Parathyroid adenoma (tissue), 2 donors: Measurements from ENCODE around the gene DCHS1.

ENCODE experiments used
- H2AFZ ChIP-seq: fragments of 300-600 bp; sonication (generic); one replicate; pipeline ENCODE4 v1.7.0; 2017; ENCODE audit warnings: antibody characterized with exemption, mild to moderate bottlenecking
- H3K27ac ChIP-seq: fragments of 300-600 bp; sonication (generic); one replicate; pipeline ENCODE4 v1.7.0; 2017
- H3K27me3 ChIP-seq: fragments of 300-600 bp; sonication (generic); one replicate; pipeline ENCODE4 v1.7.0; 2017; ENCODE audit warnings: low read length; ENCODE audit not compliant: control insufficient read depth, insufficient read depth
- H3K36me3 ChIP-seq: fragments of 300-600 bp; sonication (generic); one replicate; pipeline ENCODE4 v1.7.0; 2017; ENCODE audit warnings: low read length; ENCODE audit not compliant: control insufficient read depth, insufficient read depth
- H3K4me1 ChIP-seq: fragments of 300-600 bp; sonication (generic); one replicate; pipeline ENCODE4 v1.7.0; 2017; ENCODE audit warnings: control low read depth
- H3K4me2 ChIP-seq: fragments of 300-600 bp; sonication (generic); one replicate; pipeline ENCODE4 v1.7.0; 2017; ENCODE audit warnings: low read length
- H3K4me3 ChIP-seq: fragments of 300-600 bp; sonication (generic); one replicate; pipeline ENCODE4 v1.7.0; 2017; ENCODE audit warnings: low read depth, low read length
- H3K79me2 ChIP-seq: fragments of 300-600 bp; sonication (generic); one replicate; pipeline ENCODE4 v1.7.0; 2017; ENCODE audit warnings: control low read depth
- H3K9ac ChIP-seq: fragments of 300-600 bp; sonication (generic); one replicate; pipeline ENCODE4 v1.7.0; 2017; ENCODE audit warnings: mild to moderate bottlenecking
- H3K9me3 ChIP-seq: fragments of 300-600 bp; sonication (generic); one replicate; pipeline ENCODE4 v1.7.0; 2017; ENCODE audit warnings: low read length; ENCODE audit not compliant: control insufficient read depth
- TF ChIP-seq, protein P1 (sequence below): fragments of 300-600 bp; sonication (generic); IDR thresholded peaks from one replicate; pipeline ENCODE4 v1.7.0; 2017; ENCODE audit warnings: antibody characterized with exemption, mild to moderate bottlenecking
- donor health status: primary hyperparathyroidism.

The DCHS1 gene

DNA sequence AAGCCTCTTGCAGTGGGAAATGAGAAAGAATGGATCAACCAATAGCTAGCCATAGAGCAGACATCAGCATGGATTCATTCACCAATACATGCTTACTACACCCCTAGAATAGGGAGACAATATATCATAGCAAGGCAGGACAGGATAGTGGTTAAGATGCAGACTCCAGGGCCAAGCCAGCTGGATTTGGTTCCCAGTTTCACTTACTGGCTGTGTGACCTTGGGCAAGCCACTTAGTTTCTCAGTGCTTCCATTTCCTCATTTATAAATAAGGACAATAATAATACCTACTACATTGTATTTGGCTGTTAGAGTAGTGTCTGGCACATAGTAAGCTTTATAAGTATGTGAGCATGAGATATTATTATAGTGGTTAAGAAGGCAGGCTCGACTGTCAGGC, 7.1 kb downstream of the DCHS1 start:
- Histone ChIP-seq H3K4me2 (no peak overlapping the region), H3K27ac (no peak overlapping the region), H3K9me3 (no peaks in the 10 kb centered on the region), H3K79me2 (no peaks in the 10 kb centered on the region), H3K4me1 (no peaks in the 10 kb centered on the region), H2AFZ (no peak overlapping the region), H3K27me3 (no peaks in the 10 kb centered on the region), H3K36me3 (no peaks in the 10 kb centered on the region), H3K9ac (no peak overlapping the region), H3K4me3 (no peak overlapping the region)
- TF ChIP-seq, protein P1, sequence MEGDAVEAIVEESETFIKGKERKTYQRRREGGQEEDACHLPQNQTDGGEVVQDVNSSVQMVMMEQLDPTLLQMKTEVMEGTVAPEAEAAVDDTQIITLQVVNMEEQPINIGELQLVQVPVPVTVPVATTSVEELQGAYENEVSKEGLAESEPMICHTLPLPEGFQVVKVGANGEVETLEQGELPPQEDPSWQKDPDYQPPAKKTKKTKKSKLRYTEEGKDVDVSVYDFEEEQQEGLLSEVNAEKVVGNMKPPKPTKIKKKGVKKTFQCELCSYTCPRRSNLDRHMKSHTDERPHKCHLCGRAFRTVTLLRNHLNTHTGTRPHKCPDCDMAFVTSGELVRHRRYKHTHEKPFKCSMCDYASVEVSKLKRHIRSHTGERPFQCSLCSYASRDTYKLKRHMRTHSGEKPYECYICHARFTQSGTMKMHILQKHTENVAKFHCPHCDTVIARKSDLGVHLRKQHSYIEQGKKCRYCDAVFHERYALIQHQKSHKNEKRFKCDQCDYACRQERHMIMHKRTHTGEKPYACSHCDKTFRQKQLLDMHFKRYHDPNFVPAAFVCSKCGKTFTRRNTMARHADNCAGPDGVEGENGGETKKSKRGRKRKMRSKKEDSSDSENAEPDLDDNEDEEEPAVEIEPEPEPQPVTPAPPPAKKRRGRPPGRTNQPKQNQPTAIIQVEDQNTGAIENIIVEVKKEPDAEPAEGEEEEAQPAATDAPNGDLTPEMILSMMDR: no peak

DNA sequence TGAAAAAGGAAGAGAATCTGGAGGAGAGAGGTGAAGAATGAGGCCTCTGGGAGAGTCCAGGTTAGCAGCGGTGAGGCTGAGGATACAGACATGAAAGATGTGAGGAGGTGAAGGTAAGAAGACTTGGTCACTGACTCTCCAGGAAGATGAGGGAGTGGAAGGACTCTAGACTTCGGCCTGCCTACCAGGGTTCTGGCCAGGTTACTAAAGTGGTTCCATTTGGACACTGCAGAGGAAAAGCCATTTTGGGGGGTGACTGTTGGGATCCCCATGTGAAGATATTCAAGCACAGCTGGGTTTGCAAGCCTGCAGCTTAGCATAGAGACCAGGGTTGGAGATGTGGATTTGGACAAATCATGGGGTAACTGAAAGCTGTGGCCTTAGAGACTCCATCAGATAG, 7.8 kb downstream of the DCHS1 start:
- no peak overlapping the region for H3K9ac ChIP-seq
- no peak overlapping the region for H2AFZ ChIP-seq
- H3K79me2 ChIP-seq: no peaks in the 10 kb centered on the region
- no peaks in the 10 kb centered on the region for H3K4me1 ChIP-seq
- no peak overlapping the region for H3K4me2 ChIP-seq
- TF ChIP-seq, protein P1: no peak
- no peaks in the 10 kb centered on the region for H3K9me3 ChIP-seq
- no peak overlapping the region for H3K4me3 ChIP-seq
- H3K36me3 ChIP-seq: no peaks in the 10 kb centered on the region
- no peaks in the 10 kb centered on the region for H3K27me3 ChIP-seq
- H3K27ac ChIP-seq: peak overlapping the region; percentile 54

DNA sequence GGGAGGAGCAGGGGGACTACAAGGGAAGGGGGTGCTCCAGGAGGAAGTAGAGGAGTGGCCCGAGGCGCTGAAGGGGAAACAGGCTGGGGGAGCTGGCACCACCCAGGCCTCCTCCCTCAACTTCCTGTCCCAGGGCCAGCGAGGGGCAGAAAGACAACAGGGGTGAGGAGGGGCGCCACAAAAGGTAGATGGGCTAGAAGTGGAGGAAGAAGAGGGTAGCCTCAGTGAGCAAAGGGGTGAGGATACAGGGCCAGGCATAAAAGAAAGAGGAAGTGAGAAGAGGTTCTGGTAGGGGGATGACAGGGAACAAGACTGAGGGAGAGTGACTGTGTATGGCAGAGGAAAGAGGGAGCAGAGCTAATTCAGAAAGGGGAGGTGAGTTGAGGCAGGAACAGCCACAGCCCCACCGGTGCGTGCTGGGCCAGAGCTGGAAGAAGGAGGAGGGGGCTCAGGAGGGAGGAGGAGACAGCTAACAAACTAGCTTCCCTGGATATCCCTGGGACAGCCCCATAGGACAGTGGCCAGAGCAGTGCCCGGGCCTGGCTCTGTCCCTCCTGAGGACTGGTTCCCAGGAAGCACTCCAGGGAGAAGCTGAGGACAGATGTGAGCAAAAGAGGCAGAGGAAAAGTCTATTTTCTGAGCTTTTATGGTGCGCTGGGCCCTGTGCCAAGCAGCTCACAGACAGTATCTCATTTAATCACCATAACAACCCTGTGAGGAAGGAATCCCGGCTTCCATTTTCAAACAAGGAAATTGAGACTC, 8.5 kb downstream of the DCHS1 start:
- Histone ChIP-seq H3K27me3 (no peaks in the 10 kb centered on the region), H2AFZ (no peak overlapping the region), H3K27ac (peak overlapping the region; percentile 54), H3K36me3 (no peaks in the 10 kb centered on the region), H3K9ac (no peak overlapping the region), H3K4me1 (no peaks in the 10 kb centered on the region), H3K4me3 (no peak overlapping the region), H3K79me2 (no peaks in the 10 kb centered on the region), H3K4me2 (no peak overlapping the region), H3K9me3 (no peaks in the 10 kb centered on the region)
- TF ChIP-seq, protein P1: no peak

DNA sequence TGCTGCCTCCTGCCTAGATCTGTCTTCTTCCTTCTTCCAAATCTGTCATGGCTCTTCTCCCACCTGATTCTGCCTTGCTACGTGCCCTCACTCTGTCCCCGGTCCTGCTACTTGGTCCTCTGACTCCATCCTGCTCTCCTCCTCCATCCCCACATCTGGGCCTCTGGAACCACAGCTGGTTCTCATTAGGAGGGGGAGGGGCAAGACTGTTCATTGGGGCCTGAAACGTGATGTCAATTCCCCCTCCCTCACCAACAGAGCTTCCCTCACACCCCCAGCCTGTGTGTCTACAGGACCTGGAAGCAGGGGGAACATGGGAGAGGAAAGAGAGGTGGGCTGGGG, 9.1 kb downstream of the DCHS1 start:
- no peaks in the 10 kb centered on the region for H3K36me3 ChIP-seq
- H3K27me3 ChIP-seq: no peaks in the 10 kb centered on the region
- no peaks in the 10 kb centered on the region for H3K4me1 ChIP-seq
- H3K27ac ChIP-seq: peak overlapping the region; percentile 54
- H2AFZ ChIP-seq: no peak overlapping the region
- no peak overlapping the region for H3K4me2 ChIP-seq
- no peak overlapping the region for H3K9ac ChIP-seq
- no peak overlapping the region for H3K4me3 ChIP-seq
- H3K79me2 ChIP-seq: no peaks in the 10 kb centered on the region
- TF ChIP-seq, protein P1: no peak
- H3K9me3 ChIP-seq: no peaks in the 10 kb centered on the region

DNA sequence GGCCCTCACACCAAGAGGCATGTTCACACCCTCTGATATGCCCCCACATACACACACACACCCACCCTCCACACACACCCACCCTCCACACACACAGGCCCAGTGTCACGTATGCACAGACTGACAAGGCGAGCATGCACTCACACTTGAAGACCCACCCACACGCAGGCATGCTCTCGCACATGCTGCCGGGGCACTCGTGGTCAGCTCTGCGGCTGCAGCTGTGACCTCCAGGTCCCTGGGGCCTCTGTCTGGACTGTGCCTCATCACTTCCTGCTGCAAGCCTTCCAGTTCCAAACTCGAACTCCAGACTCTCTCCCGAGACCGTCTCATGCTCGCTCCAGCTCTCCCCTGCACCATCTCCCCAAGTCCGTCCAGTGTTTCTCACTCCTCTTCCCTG, 9.5 kb downstream of the DCHS1 start:
- Histone ChIP-seq H3K9me3 (no peaks in the 10 kb centered on the region), H3K36me3 (no peaks in the 10 kb centered on the region), H3K27ac (no peak overlapping the region), H3K9ac (no peak overlapping the region), H2AFZ (no peak overlapping the region), H3K79me2 (no peaks in the 10 kb centered on the region), H3K4me2 (no peak overlapping the region), H3K4me1 (no peaks in the 10 kb centered on the region), H3K4me3 (no peak overlapping the region), H3K27me3 (no peaks in the 10 kb centered on the region)
- TF ChIP-seq, protein P1: no peak
